ENCODE measurements around the gene MLLT3.

Gene MLLT3

GRCh38 chr9:20387062-20387461 is 235.2 kb downstream of the MLLT3 start:
- TF ChIP-seq, protein P1, sequence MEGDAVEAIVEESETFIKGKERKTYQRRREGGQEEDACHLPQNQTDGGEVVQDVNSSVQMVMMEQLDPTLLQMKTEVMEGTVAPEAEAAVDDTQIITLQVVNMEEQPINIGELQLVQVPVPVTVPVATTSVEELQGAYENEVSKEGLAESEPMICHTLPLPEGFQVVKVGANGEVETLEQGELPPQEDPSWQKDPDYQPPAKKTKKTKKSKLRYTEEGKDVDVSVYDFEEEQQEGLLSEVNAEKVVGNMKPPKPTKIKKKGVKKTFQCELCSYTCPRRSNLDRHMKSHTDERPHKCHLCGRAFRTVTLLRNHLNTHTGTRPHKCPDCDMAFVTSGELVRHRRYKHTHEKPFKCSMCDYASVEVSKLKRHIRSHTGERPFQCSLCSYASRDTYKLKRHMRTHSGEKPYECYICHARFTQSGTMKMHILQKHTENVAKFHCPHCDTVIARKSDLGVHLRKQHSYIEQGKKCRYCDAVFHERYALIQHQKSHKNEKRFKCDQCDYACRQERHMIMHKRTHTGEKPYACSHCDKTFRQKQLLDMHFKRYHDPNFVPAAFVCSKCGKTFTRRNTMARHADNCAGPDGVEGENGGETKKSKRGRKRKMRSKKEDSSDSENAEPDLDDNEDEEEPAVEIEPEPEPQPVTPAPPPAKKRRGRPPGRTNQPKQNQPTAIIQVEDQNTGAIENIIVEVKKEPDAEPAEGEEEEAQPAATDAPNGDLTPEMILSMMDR (IDR thresholded peaks at IDR 0.05; ENCODE audit: borderline replicate concordance, insufficient read depth, low read depth, low read length): no peak
- no peak overlapping the region for H3K4me3 ChIP-seq (ENCODE audit: low read depth, low read length)

DNA sequence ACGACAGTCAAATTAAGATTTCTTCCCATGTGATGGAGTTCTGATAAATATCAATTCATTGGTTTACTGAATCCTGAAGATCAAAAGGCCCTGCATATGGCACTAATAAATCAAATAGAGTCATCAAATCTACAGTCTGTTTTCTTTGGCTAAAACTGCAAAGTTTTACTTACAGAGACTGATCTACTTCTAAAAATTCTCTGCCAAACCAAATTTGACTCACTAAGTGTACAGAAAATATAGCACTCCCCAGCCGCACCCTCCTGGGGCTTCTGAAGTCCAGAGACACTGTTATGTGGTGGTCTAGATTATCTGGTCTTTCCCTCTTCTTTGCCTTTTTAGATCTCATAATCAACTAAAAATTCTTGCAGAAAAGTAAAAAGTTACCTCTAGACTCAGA is 237.7 kb downstream of the MLLT3 start:
- TF ChIP-seq, protein P1 (IDR thresholded peaks at IDR 0.05; ENCODE audit: borderline replicate concordance, insufficient read depth, low read depth, low read length): no peak
- H3K4me3 ChIP-seq (ENCODE audit: low read depth, low read length): no peak overlapping the region

DNA sequence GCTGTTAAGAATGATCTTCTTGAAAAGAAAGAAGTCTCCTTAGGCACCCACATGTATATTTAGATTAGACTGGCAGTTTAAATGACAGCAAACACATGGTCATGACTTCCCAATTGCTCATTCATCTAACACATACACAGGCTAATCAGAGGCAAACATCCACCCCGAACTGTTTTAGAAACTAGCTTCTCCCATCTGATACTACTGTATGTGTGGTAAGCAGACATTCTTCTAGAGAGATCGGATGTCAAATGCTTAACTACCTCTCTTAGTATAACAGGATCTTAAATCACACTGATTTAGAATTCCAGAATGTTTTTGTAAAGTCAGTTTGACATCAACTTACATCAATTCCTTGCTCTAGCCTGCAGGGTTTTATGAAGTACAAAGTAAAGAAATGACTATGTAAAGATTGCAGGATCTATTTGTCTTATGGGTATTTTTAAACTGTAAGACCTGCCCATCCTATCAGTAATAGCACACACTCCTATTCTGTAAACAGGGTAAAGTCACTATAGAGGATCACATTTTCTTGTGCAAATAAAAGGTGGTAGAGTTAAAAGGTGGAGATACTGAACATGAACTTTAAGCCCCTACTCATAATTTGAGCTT is 239.7 kb downstream of the MLLT3 start:
- no peak overlapping the region for H3K4me3 ChIP-seq (ENCODE audit: low read depth, low read length)
- TF ChIP-seq, protein P1 (IDR thresholded peaks at IDR 0.05; ENCODE audit: borderline replicate concordance, insufficient read depth, low read depth, low read length): no peak

GRCh38 chr9:20380546-20380945 is 241.8 kb downstream of the MLLT3 start:
- TF ChIP-seq, protein P1 (IDR thresholded peaks at IDR 0.05; ENCODE audit: borderline replicate concordance, insufficient read depth, low read depth, low read length): no peak

DNA sequence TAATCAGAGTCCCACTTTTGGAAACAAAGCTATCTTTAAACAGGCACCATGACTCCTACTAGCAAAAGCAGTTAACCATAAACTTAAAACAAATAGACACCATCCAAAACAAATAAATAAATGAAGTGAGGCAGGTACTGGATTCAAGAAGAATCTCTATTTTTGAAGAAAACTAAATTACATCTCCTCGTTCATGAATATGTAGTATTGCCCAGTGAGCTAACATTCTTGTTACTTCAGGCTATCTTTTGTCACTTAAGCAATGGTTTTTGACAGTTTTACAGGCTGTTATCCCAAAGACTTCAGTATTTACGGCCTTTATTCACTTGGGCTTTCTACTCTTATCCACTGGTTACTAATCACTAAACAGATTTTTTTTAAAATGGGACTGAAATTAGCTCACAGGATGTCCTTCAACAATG is 242.5 kb downstream of the MLLT3 start:
- TF ChIP-seq, protein P1 (IDR thresholded peaks at IDR 0.05; ENCODE audit: borderline replicate concordance, insufficient read depth, low read depth, low read length): no peak
- no peak overlapping the region for H3K4me3 ChIP-seq (ENCODE audit: low read depth, low read length)

More at GRCh38 chr9:20380546-20380945, 241.8 kb downstream of the MLLT3 start:
- H3K4me3 ChIP-seq (ENCODE audit: low read depth, low read length): no peak overlapping the region

DNA sequence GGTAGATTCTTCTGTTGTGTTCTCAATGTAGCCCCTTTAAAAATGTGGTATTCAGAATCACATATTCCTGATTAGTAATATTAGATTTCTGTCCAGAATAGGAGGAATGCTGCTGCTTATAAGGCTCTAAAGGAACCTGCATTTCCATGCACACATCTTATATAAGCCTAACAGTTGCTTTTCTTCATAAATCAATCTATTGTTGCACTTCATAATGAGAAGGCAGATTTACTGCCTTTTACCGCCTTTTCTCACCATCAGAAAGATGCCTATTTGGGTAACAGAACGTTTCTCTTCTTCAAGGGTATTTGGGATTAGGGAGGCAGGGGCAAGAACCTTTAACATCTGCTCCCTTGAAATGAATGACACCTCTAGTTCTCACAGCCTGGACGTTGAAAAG is 243.4 kb downstream of the MLLT3 start:
- TF ChIP-seq, protein P1 (IDR thresholded peaks at IDR 0.05; ENCODE audit: borderline replicate concordance, insufficient read depth, low read depth, low read length): no peak
- no peak overlapping the region for H3K4me3 ChIP-seq (ENCODE audit: low read depth, low read length)

DNA sequence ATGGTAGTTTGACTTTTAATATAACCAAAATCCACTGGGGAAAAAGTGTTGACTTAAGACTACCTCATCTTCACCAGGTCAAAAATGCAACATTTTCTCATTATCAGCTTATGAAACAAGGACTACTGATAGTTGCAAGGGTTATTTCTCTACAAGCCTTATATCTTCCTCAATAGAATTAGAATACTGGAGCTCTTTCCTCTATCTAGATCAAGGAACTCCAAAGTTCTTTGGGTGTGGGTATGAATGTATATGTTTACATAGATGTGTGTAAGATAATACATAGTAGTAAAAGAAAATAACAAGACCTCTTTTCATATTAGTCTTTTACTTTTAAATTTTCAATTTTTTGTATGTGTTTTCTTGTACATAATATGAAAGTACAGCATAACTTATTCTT is 244.5 kb downstream of the MLLT3 start:
- TF ChIP-seq, protein P1 (IDR thresholded peaks at IDR 0.05; ENCODE audit: borderline replicate concordance, insufficient read depth, low read depth, low read length): no peak
- H3K4me3 ChIP-seq (ENCODE audit: low read depth, low read length): no peak overlapping the region
